Osteocyte (in vitro differentiated cells): ENCODE results near the gene JUND. TPM values are rescaled to one million over a fixed set of nuclear protein-coding genes. Genes with fewer than 3 reads are reported as not detected.

ENCODE experiments used
- DNase-seq: peaks from one replicate; pipeline ENCODE4 v3.0.0; 2021; ENCODE audit warnings: mixed read lengths; ENCODE audit not compliant: unreplicated experiment; ENCODE audit errors: extremely low spot score
- H3K27ac Mint-ChIP-seq: one replicate; pipeline ENCODE4 v1.8.0; 2021; ENCODE audit warnings: mild to moderate bottlenecking, mixed read lengths; ENCODE audit not compliant: unreplicated experiment
- H3K27me3 Mint-ChIP-seq: one replicate; pipeline ENCODE4 v1.8.0; 2021; ENCODE audit warnings: mixed read lengths; ENCODE audit not compliant: unreplicated experiment
- H3K36me3 Mint-ChIP-seq: one replicate; pipeline ENCODE4 v1.8.0; 2021; ENCODE audit warnings: mixed read lengths; ENCODE audit not compliant: unreplicated experiment
- H3K4me1 Mint-ChIP-seq: one replicate; pipeline ENCODE4 v1.8.0; 2021; ENCODE audit warnings: mixed read lengths; ENCODE audit not compliant: unreplicated experiment
- H3K4me3 Mint-ChIP-seq: one replicate; pipeline ENCODE4 v1.8.0; 2021; ENCODE audit warnings: mild to moderate bottlenecking, moderate library complexity, mixed read lengths; ENCODE audit not compliant: unreplicated experiment
- H3K9me3 Mint-ChIP-seq: one replicate; pipeline ENCODE4 v1.8.0; 2021; ENCODE audit warnings: mixed read lengths; ENCODE audit not compliant: unreplicated experiment
- total RNA-seq: library from RNA; stranded (reverse); gene quantifications from 2 replicates; pipeline ENCODE4 v1.2.1, GENCODE V29; 2021
- TF ChIP-seq, protein P1 (sequence below): fragments of 200-600 bp; sonication (generic); IDR thresholded peaks from 2 replicates; pipeline ENCODE4 v1.5.0; 2021; ENCODE audit warnings: antibody characterized with exemption, mild to moderate bottlenecking, moderate library complexity

JUND gene
- total RNA-seq, 1 donor from 2014 or later: 241 TPM

DNA sequence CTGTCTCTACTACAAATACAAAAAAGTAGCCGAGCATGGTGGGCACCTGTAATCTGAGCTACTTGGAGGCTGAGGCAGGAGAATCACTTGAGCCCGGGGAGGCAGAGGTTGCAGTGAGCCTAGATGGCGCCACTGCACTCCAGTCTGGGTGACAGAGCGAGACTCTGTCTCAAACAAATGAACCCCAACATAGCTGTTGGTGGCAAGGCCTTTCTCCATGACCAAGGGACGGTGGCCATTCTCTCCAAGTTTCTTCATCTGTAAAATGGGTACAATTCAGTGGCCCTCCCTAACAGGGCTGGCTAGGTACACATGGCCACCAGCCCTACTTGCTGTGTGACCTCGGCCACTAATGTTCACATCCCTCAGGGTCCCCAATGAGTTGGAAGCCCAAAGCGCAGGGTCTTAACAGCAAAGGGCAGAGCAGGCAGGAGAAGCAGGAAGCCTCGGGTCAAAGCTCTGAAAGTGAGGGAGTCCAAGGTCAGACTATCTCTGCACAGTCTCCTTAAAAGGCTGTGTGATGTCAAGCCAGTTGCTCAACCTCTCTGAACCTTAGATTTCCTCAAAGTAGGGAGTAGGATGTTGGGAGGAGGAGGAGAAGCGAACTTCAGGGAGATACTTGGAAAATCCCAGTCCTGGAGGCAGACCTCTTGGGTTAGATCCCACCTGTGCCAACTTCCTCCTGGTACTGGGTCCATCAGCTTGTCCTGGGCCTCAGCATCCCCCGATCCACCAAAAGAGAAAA is 2.7 kb downstream of the JUND start:
- Mint-ChIP-seq H3K36me3 (peaks cover 17% of the 10 kb centered on the region), H3K27me3 (no peaks in the 10 kb centered on the region), H3K4me3 (peak overlapping the region; percentile 94), H3K4me1 (peaks cover 57% of the 10 kb centered on the region), H3K27ac (peak overlapping the region; percentile 99), H3K9me3 (no peaks in the 10 kb centered on the region)
- TF ChIP-seq, protein P1, sequence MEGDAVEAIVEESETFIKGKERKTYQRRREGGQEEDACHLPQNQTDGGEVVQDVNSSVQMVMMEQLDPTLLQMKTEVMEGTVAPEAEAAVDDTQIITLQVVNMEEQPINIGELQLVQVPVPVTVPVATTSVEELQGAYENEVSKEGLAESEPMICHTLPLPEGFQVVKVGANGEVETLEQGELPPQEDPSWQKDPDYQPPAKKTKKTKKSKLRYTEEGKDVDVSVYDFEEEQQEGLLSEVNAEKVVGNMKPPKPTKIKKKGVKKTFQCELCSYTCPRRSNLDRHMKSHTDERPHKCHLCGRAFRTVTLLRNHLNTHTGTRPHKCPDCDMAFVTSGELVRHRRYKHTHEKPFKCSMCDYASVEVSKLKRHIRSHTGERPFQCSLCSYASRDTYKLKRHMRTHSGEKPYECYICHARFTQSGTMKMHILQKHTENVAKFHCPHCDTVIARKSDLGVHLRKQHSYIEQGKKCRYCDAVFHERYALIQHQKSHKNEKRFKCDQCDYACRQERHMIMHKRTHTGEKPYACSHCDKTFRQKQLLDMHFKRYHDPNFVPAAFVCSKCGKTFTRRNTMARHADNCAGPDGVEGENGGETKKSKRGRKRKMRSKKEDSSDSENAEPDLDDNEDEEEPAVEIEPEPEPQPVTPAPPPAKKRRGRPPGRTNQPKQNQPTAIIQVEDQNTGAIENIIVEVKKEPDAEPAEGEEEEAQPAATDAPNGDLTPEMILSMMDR: peak; percentile 50
- DNase-seq: no peak

GRCh38 chr19:18274781-18275356 is 6.6 kb downstream of the JUND start:
- TF ChIP-seq, protein P1: no peak

GRCh38 chr19:18274219-18274780 is 7.1 kb downstream of the JUND start, which contains the start of gene IQCN:
Gene IQCN, minus strand, starts transcription at chr19:18274452. Its CDS starts 4,974 bp downstream, at chr19:18269478.
- Mint-ChIP-seq H3K27ac (peak within 1 kb of the TSS; percentile 89), H3K9me3 (no peaks in the 10 kb centered on the region), H3K4me1 (peaks cover 49% of the 10 kb centered on the region), H3K4me3 (peak within 1 kb of the TSS; percentile 40), H3K36me3 (peaks cover 8% of the 10 kb centered on the region), H3K27me3 (no peaks in the 10 kb centered on the region)
- DNase-seq: no peak
- TF ChIP-seq, protein P1: no peak

More at GRCh38 chr19:18274781-18275356, 6.6 kb downstream of the JUND start:
- Mint-ChIP-seq H3K4me3 (peak overlapping the region; percentile 40), H3K36me3 (peaks cover 14% of the 10 kb centered on the region), H3K27ac (peak overlapping the region; percentile 89), H3K9me3 (no peaks in the 10 kb centered on the region), H3K4me1 (peaks cover 50% of the 10 kb centered on the region), H3K27me3 (no peaks in the 10 kb centered on the region)
- peak; percentile 93 for DNase-seq

DNA sequence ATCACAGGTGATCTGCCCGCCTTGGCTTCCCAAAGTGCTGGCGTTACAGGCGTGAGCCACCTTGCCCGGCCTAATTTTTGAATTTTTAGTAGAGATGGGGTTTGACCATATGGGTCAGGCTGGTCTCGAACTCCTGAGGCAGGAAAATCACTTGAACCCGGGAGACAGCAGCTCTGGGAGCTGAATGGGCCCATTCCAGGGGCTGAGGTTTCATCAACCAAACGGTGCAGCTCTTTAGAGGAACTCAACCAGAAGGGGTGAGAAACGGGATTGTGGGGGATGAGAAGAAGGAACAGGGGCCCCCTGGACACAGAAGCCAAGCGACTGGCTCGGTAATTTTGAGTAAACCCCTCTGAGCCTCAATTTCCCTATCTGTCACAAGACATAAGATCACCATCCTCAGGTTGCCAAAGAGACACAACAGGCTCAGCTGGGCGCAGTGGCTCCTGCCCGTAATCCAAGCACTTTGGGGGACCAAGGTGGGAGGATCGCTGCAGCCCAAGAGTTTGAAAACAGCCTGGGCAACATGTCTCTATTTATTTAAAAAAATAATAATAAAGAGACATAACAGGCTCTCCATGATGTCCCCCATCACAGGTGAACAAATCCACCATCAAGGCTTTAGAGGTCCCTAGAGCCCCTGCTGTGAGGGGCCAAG is 7.7 kb downstream of the JUND start:
- H3K4me1 Mint-ChIP-seq: peaks cover 43% of the 10 kb centered on the region
- TF ChIP-seq, protein P1: no peak
- H3K27ac Mint-ChIP-seq: peak overlapping the region; percentile 89

More for the DNA sequence above, 7.7 kb downstream of the JUND start:
- Mint-ChIP-seq H3K27me3 (no peaks in the 10 kb centered on the region), H3K4me3 (no peak overlapping the region), H3K9me3 (no peaks in the 10 kb centered on the region), H3K36me3 (peaks cover 6% of the 10 kb centered on the region)
- no peak for DNase-seq
